Adrenal gland (tissue), 12 donors: Measurements from ENCODE around the gene CCT8. TPM values are rescaled to one million over a fixed set of nuclear protein-coding genes. Genes with fewer than 3 reads are reported as not detected.

Experiments used
- DNase-seq, 7 donors: peaks; one replicate each; pipeline ENCODE4 v3.0.0-alpha.2; 2019 to 2020
- H3K27ac ChIP-seq, 5 donors: fragments of 200-600 bp; sonication (generic) in 4 of 5; 1 replicate in 3 of 5; 2 replicates in 2 of 5; pipeline versions ENCODE4 v1.5.1 to v1.8.0; 2016 to 2020; ENCODE audit warnings: mild to moderate bottlenecking in 1 of 5
- H3K27me3 ChIP-seq: fragments of 200-600 bp; 2 replicates; pipeline ENCODE4 v1.8.0; 2021
- H3K36me3 ChIP-seq, 2 donors: fragments of 200-600 bp; replicated peaks in 1 of 2; 1 replicate in 1 of 2; 2 replicates in 1 of 2; pipeline versions ENCODE4 v1.5.1 to v1.8.0; 2018 to 2022
- H3K4me1 ChIP-seq, 2 donors: fragments of 200-600 bp; replicated peaks in 1 of 2; 1 replicate in 1 of 2; 2 replicates in 1 of 2; pipeline versions ENCODE4 v1.5.1 to v1.8.0; 2018 to 2021
- H3K4me3 ChIP-seq, 4 donors: fragments of 200-600 bp; sonication (generic) in 3 of 4; one replicate each; pipeline ENCODE4 v1.5.1; 2016 to 2018
- H3K9me3 ChIP-seq, 3 donors: fragments of 200-600 bp; sonication (generic) in 1 of 3; replicated peaks in 1 of 3; 1 replicate in 2 of 3; 2 replicates in 1 of 3; pipeline versions ENCODE4 v1.5.1 to v1.8.0; 2016 to 2021
- CTCF ChIP-seq, 6 experiments: fragments of 450-650 bp in 4 of 6; fragments of 200-600 bp in 2 of 6; sonication (generic) in 1 of 6; IDR thresholded peaks; 1 replicate in 5 of 6; 2 replicates in 1 of 6; pipeline versions ENCODE4 v1.5.1 to v1.8.0; 2016 to 2021; ENCODE audit warnings: antibody characterized with exemption in 6 of 6, mild to moderate bottlenecking in 2 of 6, moderate library complexity in 1 of 6
- POLR2A ChIP-seq, 2 donors: fragments of 450-650 bp; IDR thresholded peaks; one replicate each; pipeline ENCODE4 v1.6.1; 2017; ENCODE audit warnings: antibody characterized with exemption in 2 of 2, mild to moderate bottlenecking in 2 of 2, moderate library complexity in 1 of 2
- WGBS, 4 donors: extraction: QIAGEN DNeasy Blood & Tissue Kit in 2 of 4; methylation state at CpG; one replicate each; pipeline versions ENCODE4 v1.1.5 to v1.1.7; 2013 to 2017; 5-methylcytosine and 5-hydroxymethylcytosine counted together
- intact Hi-C, 2 donors: fragments of 100-400 bp; cut with DNase I; formaldehyde crosslinking; loops; one replicate each; pipeline versions ENCODE4 v1.14.1 to v1.15.0; 2022 to 2023
- polyA plus RNA-seq, 3 donors: library from polyadenylated mRNA; stranded (reverse); fragments of 200-250 nt in 2 of 3; fragments of 350-450 nt in 1 of 3; fragmentation: Illumina TruSeq in 1 of 3; extraction: RNeasy Lipid Tissue Mini Kit (QIAGEN cat#74804) in 1 of 3; gene quantifications; one replicate each; pipeline ENCODE4 v1.2.3, GENCODE V29; 2013 to 2014
- total RNA-seq, 9 donors: library from RNA; depleted of rRNA in 4 of 9; stranded (reverse); fragments of >200 nt in 4 of 9; fragments of 120-200 nt in 1 of 9; fragmentation: NEBNext Ultra II Directional in 1 of 9; extraction: Animal tissue kit (Norgen Biotek cat#: 25700) in 1 of 9; gene quantifications; one replicate each; pipeline versions ENCODE4 v1.1.0 to v1.2.4, GENCODE V29; 2013 to 2023
- donor health status: healthy with polysubstance abuse.
- donor health status: Bipolar disorder and iron deficiency.
- donor health status: DM: yes; HTN: yes; CAD: no.
- donor health status: DM: no; HTN: no; CAD: no.
- donor health status: DM: no; HTN: no; CAD: no.
- donor health status: DM: yes; HTN: yes; CAD: no.

Gene CCT8
- total and polyA plus RNA-seq, 12 donors: 108 to 382 (median 165) TPM

GRCh38 chr21:29072873-29073221, 601 bp downstream of the CCT8 start:
- TF ChIP-seq POLR2A (IDR thresholded peaks at IDR 0.05) (no peak), CTCF (IDR thresholded peaks at IDR 0.05) (no peak)
- intact Hi-C loops: no loop called here

GRCh38 chr21:29064850-29065481, 8.5 kb downstream of the CCT8 start:
- H3K27ac ChIP-seq: no peak overlapping the region
- intact Hi-C loops: loop anchor here in 1 of 2 donors (5.0 kb wide), 1 partner anchor 33 kb away; no protein-coding TSS in a partner anchor
- no peaks in the 10 kb centered on the region for H3K9me3 ChIP-seq
- peaks cover 0 to 98% of the 10 kb centered on the region in 2 donors for H3K36me3 ChIP-seq
- no peak for TF ChIP-seq POLR2A (IDR thresholded peaks at IDR 0.05)
- no peak for TF ChIP-seq CTCF (IDR thresholded peaks at IDR 0.05)
- no peaks in the 10 kb centered on the region for H3K27me3 ChIP-seq
- WGBS, 4 donors: 55 to 73% (median 72%) methylated on average over 3 of the region's 3 CpGs
- DNase-seq: no peak
- H3K4me3 ChIP-seq: no peak overlapping the region
- H3K4me1 ChIP-seq: peaks cover 0 to under 1% of the 10 kb centered on the region in 2 donors

More at GRCh38 chr21:29072873-29073221, 601 bp downstream of the CCT8 start:
- DNase-seq: peak in 2 of 7 donors; percentile 19 to 28
- Histone ChIP-seq H3K36me3 (peaks cover 0 to 20% of the 10 kb centered on the region in 2 donors), H3K27ac (peak overlapping the region; percentile 20 to 97 (median 94)), H3K4me1 (peaks cover 18 to 33% of the 10 kb centered on the region in 2 donors), H3K4me3 (peak overlapping the region; percentile 41 to 97 (median 82)), H3K27me3 (no peaks in the 10 kb centered on the region), H3K9me3 (no peaks in the 10 kb centered on the region)
- 0 to 1% (median 0%) methylated on average over 13 of the region's 13 CpGs for WGBS, 4 donors

GRCh38 chr21:29056538-29057050, 16.9 kb downstream of the CCT8 start:
- Histone ChIP-seq H3K4me3 (no peak overlapping the region), H3K27ac (no peak overlapping the region), H3K9me3 (no peaks in the 10 kb centered on the region), H3K36me3 (peaks cover 4 to 96% of the 10 kb centered on the region in 2 donors), H3K27me3 (no peaks in the 10 kb centered on the region), H3K4me1 (no peaks in the 10 kb centered on the region)
- intact Hi-C loops: no loop called here
- 88 to 95% (median 90%) methylated on average over 3 of the region's 3 CpGs for WGBS, 4 donors
- no peak for DNase-seq
- no peak for TF ChIP-seq CTCF (IDR thresholded peaks at IDR 0.05)
- no peak for TF ChIP-seq POLR2A (IDR thresholded peaks at IDR 0.05)

GRCh38 chr21:29056005-29056404, 17.4 kb downstream of the CCT8 start:
- whole genome bisulfite sequencing, 4 donors: 76 to 88% (median 82%) methylated on average over 1 of the region's 1 CpG
- H3K36me3 ChIP-seq: peaks cover 4 to 96% of the 10 kb centered on the region in 2 donors

More at GRCh38 chr21:29056005-29056404, 17.4 kb downstream of the CCT8 start:
- Histone ChIP-seq H3K4me3 (no peak overlapping the region), H3K9me3 (no peaks in the 10 kb centered on the region), H3K27me3 (no peaks in the 10 kb centered on the region), H3K27ac (no peak overlapping the region), H3K4me1 (no peaks in the 10 kb centered on the region)
- intact Hi-C loops: no loop called here
- no peak for TF ChIP-seq CTCF (IDR thresholded peaks at IDR 0.05)
- TF ChIP-seq POLR2A (IDR thresholded peaks at IDR 0.05): no peak
- no peak for DNase-seq
